Stimulated activated CD4-positive, alpha-beta T cell treated with anti-CD3 and anti-CD28 coated beads, Interleukin-1b, Interleukin-23, amount 100 ng/mL, for 4 hours (primary cell): Measurements from ENCODE around the gene DYNC1LI2.
"Not testable (repeated sequence)": the region's sequence is repeated elsewhere in the genome, so short reads cannot be mapped to it uniquely, and the experiment has no call there.

Experiments
- DNase-seq, 2 donors: peaks; one replicate each; pipeline ENCODE4 v3.0.0-alpha.2; 2020; ENCODE audit warnings: low read depth in 2 of 2

Gene DYNC1LI2

GRCh38 chr16:66751303-66751991, at the start of gene DYNC1LI2:
Gene DYNC1LI2 (minus strand): TSS chr16:66751609. CDS start chr16:66751591, 18 bp downstream.
- peak; percentile 70 to 80 for DNase-seq

GRCh38 chr16:66800856-66801255, 49.4 kb upstream of the DYNC1LI2 start:
- no peak for DNase-seq

GRCh38 chr16:66798161-66798560, 46.8 kb upstream of the DYNC1LI2 start:
- no peak for DNase-seq

GRCh38 chr16:66793984-66794383, 42.6 kb upstream of the DYNC1LI2 start:
- DNase-seq: not testable (repeated sequence)

GRCh38 chr16:66790130-66790733, 38.8 kb upstream of the DYNC1LI2 start:
- no peak for DNase-seq

GRCh38 chr16:66787427-66787826, 36.0 kb upstream of the DYNC1LI2 start:
- DNase-seq: no peak

- DNase-seq: no peak
Measured at GRCh38 chr16:66786551-66786950, 35.1 kb upstream of the DYNC1LI2 start.

- DNase-seq: no peak
Measured at GRCh38 chr16:66776457-66776856, 25.0 kb upstream of the DYNC1LI2 start.

GRCh38 chr16:66774981-66775380, 23.6 kb upstream of the DYNC1LI2 start:
- no peak for DNase-seq

GRCh38 chr16:66758086-66758485, 6.7 kb upstream of the DYNC1LI2 start:
- no peak for DNase-seq

GRCh38 chr16:66754819-66755218, 3.4 kb upstream of the DYNC1LI2 start:
- no peak for DNase-seq

GRCh38 chr16:66754211-66754610, 2.8 kb upstream of the DYNC1LI2 start:
- no peak for DNase-seq

GRCh38 chr16:66752958-66753357, 1.5 kb upstream of the DYNC1LI2 start:
- no peak for DNase-seq

GRCh38 chr16:66752379-66752778, 970 bp upstream of the DYNC1LI2 start:
- DNase-seq: no peak

- DNase-seq: no peak
Measured at GRCh38 chr16:66751992-66752322, 548 bp upstream of the DYNC1LI2 start.

GRCh38 chr16:66751053-66751302, 431 bp downstream of the DYNC1LI2 start:
- DNase-seq: no peak

- DNase-seq: no peak
Measured at GRCh38 chr16:66750279-66751052, 943 bp downstream of the DYNC1LI2 start.

- DNase-seq: no peak
Measured at GRCh38 chr16:66746682-66747081, 4.7 kb downstream of the DYNC1LI2 start.

- no peak for DNase-seq
Measured at GRCh38 chr16:66746048-66746447, 5.4 kb downstream of the DYNC1LI2 start.

- DNase-seq: no peak
Measured at GRCh38 chr16:66741950-66742808, 9.2 kb downstream of the DYNC1LI2 start.

- no peak for DNase-seq
Measured at GRCh38 chr16:66741169-66741900, 10.1 kb downstream of the DYNC1LI2 start.

GRCh38 chr16:66740533-66740932, 10.9 kb downstream of the DYNC1LI2 start:
- DNase-seq: no peak
